Activated T-cell treated with anti-CD3 and anti-CD28 coated beads, Interleukin-2, amount 50 U/mL, for 4 hours (primary cell): ENCODE data around the gene ZNF804B. TPM values are rescaled to one million over a fixed set of nuclear protein-coding genes. Genes with fewer than 3 reads are reported as not detected.

ENCODE experiments used
- ATAC-seq, 2 donors: fragments of 200-7000 bp; cut with Tn5 transposase; one replicate each; pipeline ENCODE4 v1.10.0; 2021
- DNase-seq: peaks from one replicate; pipeline ENCODE4 v3.0.0-alpha.2; 2020
- H3K27me3 Mint-ChIP-seq: one replicate; pipeline ENCODE4 v1.8.0; 2021; ENCODE audit warnings: low read depth, mixed read lengths
- H3K36me3 Mint-ChIP-seq: one replicate; pipeline ENCODE4 v1.8.0; 2022; ENCODE audit warnings: mixed read lengths; ENCODE audit not compliant: insufficient read depth
- H3K4me1 Mint-ChIP-seq: one replicate; pipeline ENCODE4 v1.8.0; 2021; ENCODE audit warnings: low read depth, mixed read lengths
- H3K4me3 Mint-ChIP-seq: one replicate; pipeline ENCODE4 v1.8.0; 2021; ENCODE audit warnings: mild to moderate bottlenecking, moderate library complexity, mixed read lengths
- H3K9me3 Mint-ChIP-seq: one replicate; pipeline ENCODE4 v1.8.0; 2021; ENCODE audit warnings: mixed read lengths
- total RNA-seq, 3 donors: library from RNA; stranded (reverse); gene quantifications; one replicate each; pipeline ENCODE4 v1.2.1, GENCODE V29; 2021

ZNF804B gene
- total RNA-seq, 3 donors from 2014 or later: not detected

- Mint-ChIP-seq H3K4me3 (no peak overlapping the region), H3K9me3 (no peaks in the 10 kb centered on the region), H3K4me1 (no peaks in the 10 kb centered on the region), H3K36me3 (no peaks in the 10 kb centered on the region), H3K27me3 (no peaks in the 10 kb centered on the region)
- DNase-seq (no peak), ATAC-seq (no peak)
Measured at GRCh38 chr7:88881136-88881535, 121.6 kb downstream of the ZNF804B start.

GRCh38 chr7:88885131-88885530 lies 125.6 kb downstream of the ZNF804B start:
- DNase-seq (no peak), ATAC-seq (no peak)
- Mint-ChIP-seq H3K4me3 (no peak overlapping the region), H3K36me3 (no peaks in the 10 kb centered on the region), H3K9me3 (no peaks in the 10 kb centered on the region), H3K27me3 (no peaks in the 10 kb centered on the region), H3K4me1 (no peaks in the 10 kb centered on the region)

GRCh38 chr7:88888684-88889083 lies 129.2 kb downstream of the ZNF804B start:
- Mint-ChIP-seq H3K27me3 (no peaks in the 10 kb centered on the region), H3K36me3 (no peaks in the 10 kb centered on the region), H3K9me3 (no peaks in the 10 kb centered on the region), H3K4me3 (no peak overlapping the region), H3K4me1 (no peaks in the 10 kb centered on the region)
- DNase-seq (no peak), ATAC-seq (no peak)

GRCh38 chr7:88910516-88910915 lies 151.0 kb downstream of the ZNF804B start:
- H3K36me3 Mint-ChIP-seq: no peaks in the 10 kb centered on the region
- no peaks in the 10 kb centered on the region for H3K4me1 Mint-ChIP-seq
- H3K4me3 Mint-ChIP-seq: no peak overlapping the region
- ATAC-seq: no peak
- no peaks in the 10 kb centered on the region for H3K27me3 Mint-ChIP-seq
- no peaks in the 10 kb centered on the region for H3K9me3 Mint-ChIP-seq
- no peak for DNase-seq

GRCh38 chr7:88912852-88913251 lies 153.4 kb downstream of the ZNF804B start:
- H3K4me1 Mint-ChIP-seq: no peaks in the 10 kb centered on the region
- no peak for ATAC-seq
- no peak for DNase-seq
- no peak overlapping the region for H3K4me3 Mint-ChIP-seq
- H3K27me3 Mint-ChIP-seq: no peaks in the 10 kb centered on the region
- no peaks in the 10 kb centered on the region for H3K9me3 Mint-ChIP-seq
- no peaks in the 10 kb centered on the region for H3K36me3 Mint-ChIP-seq

GRCh38 chr7:88915615-88916014 lies 156.1 kb downstream of the ZNF804B start:
- no peak for ATAC-seq
- Mint-ChIP-seq H3K4me1 (no peaks in the 10 kb centered on the region), H3K36me3 (no peaks in the 10 kb centered on the region), H3K4me3 (no peak overlapping the region), H3K27me3 (no peaks in the 10 kb centered on the region), H3K9me3 (no peaks in the 10 kb centered on the region)
- DNase-seq: no peak

- no peak for ATAC-seq
- no peaks in the 10 kb centered on the region for H3K4me1 Mint-ChIP-seq
Measured at GRCh38 chr7:88919478-88920131, 160.1 kb downstream of the ZNF804B start.

GRCh38 chr7:88922944-88923343 lies 163.4 kb downstream of the ZNF804B start:
- H3K36me3 Mint-ChIP-seq: no peaks in the 10 kb centered on the region
- no peaks in the 10 kb centered on the region for H3K4me1 Mint-ChIP-seq
- ATAC-seq (no peak), DNase-seq (no peak)
- no peaks in the 10 kb centered on the region for H3K9me3 Mint-ChIP-seq
- peaks cover 1% of the 10 kb centered on the region for H3K27me3 Mint-ChIP-seq
- no peak overlapping the region for H3K4me3 Mint-ChIP-seq

More at GRCh38 chr7:88919478-88920131, 160.1 kb downstream of the ZNF804B start:
- H3K9me3 Mint-ChIP-seq: no peaks in the 10 kb centered on the region
- no peaks in the 10 kb centered on the region for H3K36me3 Mint-ChIP-seq
- no peak for DNase-seq
- peaks cover 1% of the 10 kb centered on the region for H3K27me3 Mint-ChIP-seq
- no peak overlapping the region for H3K4me3 Mint-ChIP-seq

- no peaks in the 10 kb centered on the region for H3K9me3 Mint-ChIP-seq
- H3K4me1 Mint-ChIP-seq: no peaks in the 10 kb centered on the region
- no peak for DNase-seq
- no peaks in the 10 kb centered on the region for H3K27me3 Mint-ChIP-seq
- H3K4me3 Mint-ChIP-seq: no peak overlapping the region
- no peak for ATAC-seq
- H3K36me3 Mint-ChIP-seq: no peaks in the 10 kb centered on the region
Measured at GRCh38 chr7:88928276-88928675, 168.8 kb downstream of the ZNF804B start.

- no peaks in the 10 kb centered on the region for H3K36me3 Mint-ChIP-seq
- DNase-seq (no peak), ATAC-seq (no peak)
- no peaks in the 10 kb centered on the region for H3K4me1 Mint-ChIP-seq
- no peak overlapping the region for H3K4me3 Mint-ChIP-seq
- no peaks in the 10 kb centered on the region for H3K27me3 Mint-ChIP-seq
- H3K9me3 Mint-ChIP-seq: no peaks in the 10 kb centered on the region
Measured at GRCh38 chr7:88929719-88930118, 170.2 kb downstream of the ZNF804B start.

- no peak overlapping the region for H3K4me3 Mint-ChIP-seq
- H3K9me3 Mint-ChIP-seq: no peaks in the 10 kb centered on the region
- H3K36me3 Mint-ChIP-seq: no peaks in the 10 kb centered on the region
- no peak for ATAC-seq
- no peaks in the 10 kb centered on the region for H3K27me3 Mint-ChIP-seq
- no peaks in the 10 kb centered on the region for H3K4me1 Mint-ChIP-seq
- no peak for DNase-seq
Measured at GRCh38 chr7:88933285-88933684, 173.8 kb downstream of the ZNF804B start.

- Mint-ChIP-seq H3K27me3 (no peaks in the 10 kb centered on the region), H3K9me3 (peaks cover 4% of the 10 kb centered on the region), H3K4me3 (no peak overlapping the region), H3K36me3 (no peaks in the 10 kb centered on the region), H3K4me1 (no peaks in the 10 kb centered on the region)
- DNase-seq (no peak), ATAC-seq (no peak)
Measured at GRCh38 chr7:88942815-88943501, 183.5 kb downstream of the ZNF804B start.

GRCh38 chr7:88951826-88952225 lies 192.3 kb downstream of the ZNF804B start:
- no peak for ATAC-seq
- no peaks in the 10 kb centered on the region for H3K4me1 Mint-ChIP-seq
- H3K4me3 Mint-ChIP-seq: no peak overlapping the region
- peaks cover 4% of the 10 kb centered on the region for H3K9me3 Mint-ChIP-seq
- H3K27me3 Mint-ChIP-seq: no peaks in the 10 kb centered on the region
- no peaks in the 10 kb centered on the region for H3K36me3 Mint-ChIP-seq
- DNase-seq: no peak

GRCh38 chr7:88964418-88964817 lies 204.9 kb downstream of the ZNF804B start:
- ATAC-seq: no peak

GRCh38 chr7:88965371-88965770 lies 205.9 kb downstream of the ZNF804B start:
- H3K4me3 Mint-ChIP-seq: no peak overlapping the region
- H3K27me3 Mint-ChIP-seq: no peaks in the 10 kb centered on the region
- no peaks in the 10 kb centered on the region for H3K9me3 Mint-ChIP-seq
- DNase-seq (no peak), ATAC-seq (no peak)
- H3K36me3 Mint-ChIP-seq: no peaks in the 10 kb centered on the region
- H3K4me1 Mint-ChIP-seq: no peaks in the 10 kb centered on the region

More at GRCh38 chr7:88964418-88964817, 204.9 kb downstream of the ZNF804B start:
- Mint-ChIP-seq H3K4me3 (no peak overlapping the region), H3K36me3 (no peaks in the 10 kb centered on the region), H3K9me3 (no peaks in the 10 kb centered on the region), H3K4me1 (no peaks in the 10 kb centered on the region), H3K27me3 (no peaks in the 10 kb centered on the region)
- no peak for DNase-seq
